NCI-H2029 treated with DMSO at 0.1 percent for 48 hours (cell line): ENCODE measurements around the gene ILKAP.

ENCODE experiments used
- DNase-seq: peaks from one replicate; lab custom pipeline; 2025; lab: John Stamatoyannopoulos, UW

ILKAP gene

GRCh38 chr2:238163481-238164198, 39.9 kb downstream of the ILKAP start:
- no peak for DNase-seq

- no peak for DNase-seq
Observed at GRCh38 chr2:238162846-238163441, 40.6 kb downstream of the ILKAP start.

- no peak for DNase-seq
Observed at GRCh38 chr2:238162251-238162845, 41.1 kb downstream of the ILKAP start.

GRCh38 chr2:238161291-238162051, 42.0 kb downstream of the ILKAP start:
- DNase-seq = no peak

- no peak for DNase-seq
Observed at GRCh38 chr2:238160206-238161129, 43.0 kb downstream of the ILKAP start.

GRCh38 chr2:238159661-238160205, 43.8 kb downstream of the ILKAP start:
- DNase-seq = no peak

- DNase-seq = no peak
Observed at GRCh38 chr2:238159071-238159539, 44.4 kb downstream of the ILKAP start.

GRCh38 chr2:238158509-238159070, 44.9 kb downstream of the ILKAP start, which contains the start of gene ERFE:
Gene ERFE (plus strand): TSS chr2:238158970. CDS start chr2:238159008, 38 bp downstream.
- DNase-seq = no peak

GRCh38 chr2:238158018-238158508, 45.4 kb downstream of the ILKAP start:
- peak; percentile 54 for DNase-seq

- peak; percentile 89 for DNase-seq
Observed at GRCh38 chr2:238157506-238158017, 45.9 kb downstream of the ILKAP start.

GRCh38 chr2:238155761-238156694, 47.5 kb downstream of the ILKAP start:
- DNase-seq = no peak

- no peak for DNase-seq
Observed at GRCh38 chr2:238155051-238155760, 48.3 kb downstream of the ILKAP start.

- DNase-seq = no peak
Observed at GRCh38 chr2:238154570-238154969, 48.9 kb downstream of the ILKAP start.

- no peak for DNase-seq
Observed at GRCh38 chr2:238152771-238153688, 50.5 kb downstream of the ILKAP start.

- no peak for DNase-seq
Observed at GRCh38 chr2:238151628-238152235, 51.8 kb downstream of the ILKAP start.

GRCh38 chr2:238151205-238151604, 52.3 kb downstream of the ILKAP start:
- no peak for DNase-seq

GRCh38 chr2:238150686-238151085, 52.8 kb downstream of the ILKAP start:
- DNase-seq = no peak
